ENCODE results near the gene APOO. TPM values are rescaled to one million over a fixed set of nuclear protein-coding genes. Genes with fewer than 3 reads are reported as not detected.

APOO gene
- total and polyA plus RNA-seq, 10 donors, result 5.8 to 18.0 (median 11.9) TPM

GRCh38 chrX:23890933-23891332 is 16.8 kb downstream of the APOO start:
- WGBS, 5 donors, result 93 to 100% (median 98%) methylated on average over 4 of the region's 4 CpGs
- H3K4me1 ChIP-seq, result no peaks in the 10 kb centered on the region
- peaks cover 0 to 8% (median 0%) of the 10 kb centered on the region in 7 donors for H3K27me3 ChIP-seq (replicated peaks in 1 of 7)
- intact Hi-C loops (cut with DNase I; ENCODE audit: low total_unique reads), result no loop called here
- no peaks in the 10 kb centered on the region for H3K9me3 ChIP-seq
- no peak for DNase-seq
- no peaks in the 10 kb centered on the region for H3K36me3 ChIP-seq
- no peak overlapping the region for H3K4me3 ChIP-seq
- TF ChIP-seq POLR2A (IDR thresholded peaks at IDR 0.05), result no peak
- TF ChIP-seq POLR2AphosphoS5 (IDR thresholded peaks at IDR 0.05), result no peak
- no peak for TF ChIP-seq CTCF (IDR thresholded peaks at IDR 0.05 in 8 of 11, conservative IDR thresholded peaks at IDR 0.05 in 3 of 11)
- no peak overlapping the region for H3K27ac ChIP-seq

GRCh38 chrX:23888887-23889501 is 18.7 kb downstream of the APOO start:
- Histone ChIP-seq H3K27ac (no peak overlapping the region), H3K4me3 (no peak overlapping the region), H3K4me1 (peaks cover 0 to 4% (median 0%) of the 10 kb centered on the region in 6 donors), H3K27me3 (replicated peaks in 1 of 7) (no peaks in the 10 kb centered on the region), H3K36me3 (no peaks in the 10 kb centered on the region), H3K9me3 (no peaks in the 10 kb centered on the region)
- intact Hi-C loops (cut with DNase I; ENCODE audit: low total_unique reads), result no loop called here
- WGBS, 5 donors, result 74 to 98% (median 92%) methylated on average over 3 of the region's 3 CpGs
- TF ChIP-seq POLR2A (IDR thresholded peaks at IDR 0.05), result no peak
- TF ChIP-seq CTCF (IDR thresholded peaks at IDR 0.05 in 8 of 11, conservative IDR thresholded peaks at IDR 0.05 in 3 of 11), result no peak
- TF ChIP-seq POLR2AphosphoS5 (IDR thresholded peaks at IDR 0.05), result no peak
- DNase-seq, result no peak

- Histone ChIP-seq H3K4me3 (no peak overlapping the region), H3K9me3 (no peaks in the 10 kb centered on the region), H3K36me3 (no peaks in the 10 kb centered on the region), H3K27ac (no peak overlapping the region), H3K4me1 (peaks cover 0 to 5% (median 0%) of the 10 kb centered on the region in 6 donors), H3K27me3 (replicated peaks in 1 of 7) (no peaks in the 10 kb centered on the region)
- intact Hi-C loops (cut with DNase I; ENCODE audit: low total_unique reads), result no loop called here
- WGBS, 5 donors, result 89 to 95% (median 94%) methylated on average over 4 of the region's 4 CpGs
- TF ChIP-seq CTCF (IDR thresholded peaks at IDR 0.05 in 8 of 11, conservative IDR thresholded peaks at IDR 0.05 in 3 of 11) (no peak), POLR2A (IDR thresholded peaks at IDR 0.05) (no peak), POLR2AphosphoS5 (IDR thresholded peaks at IDR 0.05) (no peak)
- DNase-seq, result no peak
Observed at GRCh38 chrX:23887918-23888317, 19.8 kb downstream of the APOO start.

- no peak overlapping the region for H3K4me3 ChIP-seq
- H3K4me1 ChIP-seq, result peaks cover 0 to 5% (median 0%) of the 10 kb centered on the region in 6 donors
- DNase-seq, result no peak
- TF ChIP-seq CTCF (IDR thresholded peaks at IDR 0.05 in 8 of 11, conservative IDR thresholded peaks at IDR 0.05 in 3 of 11) (no peak), POLR2AphosphoS5 (IDR thresholded peaks at IDR 0.05) (no peak), POLR2A (IDR thresholded peaks at IDR 0.05) (no peak)
- H3K27ac ChIP-seq, result no peak overlapping the region
- 85 to 98% (median 94%) methylated on average over 5 to 6 of the region's 6 CpGs for WGBS, 5 donors
- intact Hi-C loops (cut with DNase I; ENCODE audit: low total_unique reads), result no loop called here
- H3K9me3 ChIP-seq, result no peaks in the 10 kb centered on the region
- no peaks in the 10 kb centered on the region for H3K27me3 ChIP-seq (replicated peaks in 1 of 7)
- H3K36me3 ChIP-seq, result no peaks in the 10 kb centered on the region
Observed at GRCh38 chrX:23887451-23887850, 20.3 kb downstream of the APOO start.

Measured in spleen (tissue), 11 donors.